ENCODE results near the gene ZNF296.

Gene ZNF296

DNA sequence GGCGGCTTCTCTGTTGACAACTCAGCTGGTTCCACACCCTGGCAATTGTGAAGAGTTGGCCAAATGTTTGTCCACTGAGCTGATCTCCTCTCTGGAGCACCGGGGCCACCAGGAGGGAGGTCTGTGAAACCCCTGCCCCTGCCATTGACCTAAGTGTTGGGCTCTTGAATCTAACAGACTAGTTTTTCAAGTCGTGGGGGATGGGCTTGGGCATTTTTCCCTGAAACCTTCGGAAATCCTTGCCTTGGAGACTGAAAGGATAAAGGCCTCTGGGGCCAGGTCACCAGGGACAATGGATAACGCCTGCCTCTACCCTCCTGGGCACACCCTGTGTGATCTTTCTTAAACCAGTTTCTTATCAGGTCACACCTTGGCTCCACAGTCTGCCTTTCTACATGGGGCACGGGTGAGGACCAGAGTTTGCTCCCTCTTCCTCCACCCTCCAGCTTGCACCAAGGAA, 3.7 kb upstream of the ZNF296 start:
- no peak for DNase-seq

GRCh38 chr19:45079063-45079910, 3.0 kb upstream of the ZNF296 start, which contains the start of gene GEMIN7:
Gene GEMIN7, plus strand, starts transcription at chr19:45079260. Its CDS starts 10,855 bp downstream, at chr19:45090115.
- DNase-seq = peak; percentile 41

GRCh38 chr19:45078390-45079062, 2.2 kb upstream of the ZNF296 start:
- DNase-seq = no peak

DNA sequence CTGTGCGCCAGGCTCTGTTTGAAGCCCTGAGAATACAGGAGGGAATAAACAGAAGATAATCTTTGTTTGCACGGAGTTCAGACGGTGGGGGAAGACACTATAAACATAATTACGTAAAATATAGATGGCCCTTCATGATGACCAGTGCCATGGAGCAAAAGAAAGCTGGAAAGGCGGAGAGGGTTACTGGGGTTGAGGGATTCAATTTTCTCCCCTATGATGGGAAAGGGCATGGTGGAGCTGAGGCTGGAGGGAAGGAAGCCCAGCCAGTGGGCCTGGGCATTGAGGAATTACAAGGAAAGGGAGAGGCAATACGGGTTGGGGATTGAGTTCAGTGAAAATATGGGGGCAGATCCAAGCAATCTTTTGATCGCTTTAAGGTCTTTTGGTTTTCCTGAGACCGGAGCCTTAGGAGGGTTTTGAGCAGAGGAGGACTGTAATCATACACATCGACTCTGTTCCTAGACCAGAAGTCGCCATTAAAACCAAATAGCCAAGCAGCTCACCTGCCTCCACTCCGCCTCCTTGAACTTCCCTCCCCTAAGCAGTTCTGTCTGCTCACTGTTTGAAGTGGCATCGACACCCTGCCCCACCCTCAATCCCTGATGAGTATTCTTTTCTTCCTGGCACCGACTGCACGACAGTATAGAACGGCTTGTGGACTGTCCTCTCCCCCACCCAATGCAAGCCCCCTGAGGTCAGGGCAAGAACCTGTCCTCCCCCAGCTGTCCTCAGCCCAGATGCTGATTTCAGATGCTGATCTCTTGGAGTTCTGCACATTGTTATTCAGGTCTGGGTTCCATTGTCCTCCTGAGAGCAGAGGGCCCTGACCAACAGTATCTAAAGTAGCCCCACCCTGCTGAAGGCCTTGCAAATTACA, 813 bp upstream of the ZNF296 start:
- no peak for DNase-seq

DNA sequence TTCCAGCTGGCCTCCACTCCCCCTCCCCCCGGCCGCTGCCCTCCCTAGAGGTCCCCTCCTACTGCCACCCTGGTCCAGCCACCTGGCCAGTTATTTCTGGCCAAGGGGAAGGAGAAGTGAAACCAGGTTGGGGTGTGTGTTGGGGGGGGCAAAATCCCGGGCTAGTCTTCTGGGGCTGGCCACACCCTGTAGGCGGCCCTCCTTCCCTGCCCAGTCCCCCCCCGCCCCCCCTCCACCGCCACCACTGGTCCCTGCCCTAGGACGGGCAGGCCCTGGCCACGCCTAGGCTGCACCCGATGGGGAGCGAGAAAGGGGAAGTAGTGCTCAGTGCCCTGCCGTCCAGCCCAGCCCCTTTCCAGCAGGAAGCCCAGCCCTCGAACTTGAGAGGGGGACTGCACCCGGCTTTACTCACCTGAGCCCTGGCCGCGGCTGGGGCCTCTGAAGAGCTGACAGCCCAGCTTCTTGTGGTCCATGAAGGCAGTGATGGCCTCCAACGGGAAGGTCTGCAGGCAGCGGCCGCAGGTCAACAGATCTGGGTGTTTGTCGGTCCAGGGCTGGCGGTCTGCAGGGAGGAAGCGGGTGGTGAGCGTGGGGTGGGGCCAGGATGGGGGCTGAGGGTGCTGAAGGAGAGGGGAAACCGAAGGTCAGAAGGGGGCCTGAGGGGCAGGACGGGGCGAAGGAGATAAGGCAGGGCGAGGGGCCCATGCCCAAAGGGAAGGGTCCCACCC, 813 bp downstream of the ZNF296 start:
- DNase-seq = no peak

- DNase-seq = no peak
Observed at GRCh38 chr19:45074744-45075300, 1.5 kb downstream of the ZNF296 start.

DNA sequence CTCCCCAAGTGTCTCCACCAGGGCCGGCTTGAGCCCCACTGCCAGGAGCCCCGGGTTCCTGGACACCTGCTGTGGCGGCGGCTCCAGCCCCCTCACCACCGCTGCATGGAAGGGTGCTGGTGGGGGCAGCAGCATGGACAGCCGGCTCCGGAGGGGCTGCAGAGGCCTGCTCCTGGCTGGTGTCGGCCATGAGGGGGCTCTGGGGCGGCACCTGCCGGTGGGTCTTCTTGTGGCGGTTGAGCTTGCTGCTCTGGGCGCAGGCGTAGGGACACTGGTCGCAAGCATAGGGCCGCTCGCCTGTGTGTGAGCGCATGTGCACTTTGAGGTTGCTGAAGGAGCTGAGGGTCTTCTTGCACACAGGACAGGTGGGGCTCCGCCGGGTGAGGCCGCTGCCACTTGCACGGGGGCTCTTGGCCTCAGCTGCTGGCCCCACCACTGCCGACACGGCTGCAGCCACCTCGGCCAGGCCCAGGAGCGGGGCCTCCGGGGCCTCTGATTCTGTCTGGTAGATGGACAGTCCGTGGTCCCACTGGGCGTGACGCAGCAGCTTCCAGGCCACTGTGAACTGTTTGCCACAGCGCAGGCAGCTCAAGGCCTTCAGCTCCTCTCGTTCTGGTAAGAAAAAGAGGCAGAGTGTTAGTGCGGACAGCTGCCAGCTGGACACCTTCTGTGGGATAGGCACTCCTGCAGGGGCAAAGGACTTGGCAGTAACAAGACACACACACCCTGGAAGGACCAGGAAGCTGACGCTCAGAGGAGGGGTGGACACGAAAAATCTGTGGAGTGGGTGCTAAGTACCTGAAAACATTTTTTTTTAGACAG, 4.1 kb downstream of the ZNF296 start:
- no peak for DNase-seq

DNA sequence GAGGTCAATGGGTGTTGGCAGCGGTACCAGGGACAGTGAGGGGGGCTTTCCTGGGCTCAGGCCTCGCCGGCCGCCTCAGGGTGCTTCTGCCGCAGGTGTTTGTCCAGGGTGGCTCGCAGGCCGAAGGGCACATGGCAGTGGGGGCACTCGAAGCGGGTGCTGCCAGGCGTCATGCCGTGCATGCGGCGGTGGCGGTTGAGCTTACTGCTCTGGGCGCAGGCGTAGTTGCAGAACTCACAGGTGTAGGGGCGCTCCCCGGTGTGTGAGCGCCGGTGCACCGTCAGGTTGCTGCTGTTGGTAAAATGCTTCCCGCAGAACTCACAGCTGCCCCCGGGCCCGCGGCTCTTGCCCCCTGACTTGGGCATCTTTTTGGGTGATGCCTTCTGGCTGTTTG, 4.7 kb downstream of the ZNF296 start:
- DNase-seq = no peak

DNA sequence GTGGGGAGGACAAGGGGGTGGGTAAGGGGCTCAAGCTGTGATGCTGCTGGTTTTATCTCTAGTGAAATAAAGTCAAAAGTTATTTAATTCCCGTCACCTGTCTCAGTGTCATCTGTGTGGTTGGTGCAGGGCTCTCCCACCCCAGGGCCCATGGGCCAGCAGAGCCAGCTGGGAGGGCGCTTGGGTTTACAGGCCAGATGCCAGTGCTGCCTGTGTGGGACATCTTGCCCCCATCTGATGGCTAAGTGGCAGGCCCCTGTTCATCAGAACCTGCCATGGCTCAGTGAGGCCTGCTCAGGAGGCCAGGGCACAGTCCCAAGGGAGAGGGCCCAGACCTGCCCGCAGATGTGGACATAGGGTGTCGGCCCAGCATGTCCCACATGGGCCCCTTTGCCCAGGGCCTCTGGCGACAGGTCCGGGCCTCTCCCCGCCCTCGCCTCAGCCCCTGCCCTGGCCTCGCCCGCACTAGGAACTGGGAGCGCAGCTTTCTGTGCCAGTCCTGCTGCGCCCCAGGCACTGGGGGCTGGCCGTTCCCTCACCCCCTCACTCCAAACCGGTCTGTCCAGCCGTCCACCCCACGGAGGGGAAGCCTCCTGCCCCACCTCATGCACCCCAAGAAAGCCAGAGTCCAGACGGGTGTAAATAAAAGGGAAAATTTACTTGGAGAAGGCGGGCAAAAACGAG, 5.3 kb downstream of the ZNF296 start:
- no peak for DNase-seq

GRCh38 chr19:45070214-45070613, 6.1 kb downstream of the ZNF296 start:
- DNase-seq = no peak

DNA sequence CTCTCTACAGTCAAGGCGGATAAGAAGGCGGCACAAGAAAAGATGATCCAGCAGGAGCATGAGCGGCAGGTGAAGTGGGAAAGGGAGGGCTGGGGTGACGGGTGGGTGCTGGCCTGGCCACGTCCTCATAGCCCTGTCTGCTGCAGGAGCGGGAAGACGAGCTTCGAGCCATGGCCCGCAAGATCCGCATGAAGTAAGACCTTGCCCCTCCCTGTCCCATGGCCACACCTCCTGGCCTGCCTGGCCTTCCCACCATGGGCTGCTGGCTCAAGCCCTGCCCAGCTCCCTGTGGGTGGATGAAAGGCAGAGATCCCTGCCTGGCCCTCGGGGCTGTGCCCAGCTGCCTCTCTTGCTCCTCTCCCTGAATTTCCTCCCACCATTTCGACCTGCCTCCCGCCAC, 7.2 kb downstream of the ZNF296 start:
- DNase-seq = no peak

DNA sequence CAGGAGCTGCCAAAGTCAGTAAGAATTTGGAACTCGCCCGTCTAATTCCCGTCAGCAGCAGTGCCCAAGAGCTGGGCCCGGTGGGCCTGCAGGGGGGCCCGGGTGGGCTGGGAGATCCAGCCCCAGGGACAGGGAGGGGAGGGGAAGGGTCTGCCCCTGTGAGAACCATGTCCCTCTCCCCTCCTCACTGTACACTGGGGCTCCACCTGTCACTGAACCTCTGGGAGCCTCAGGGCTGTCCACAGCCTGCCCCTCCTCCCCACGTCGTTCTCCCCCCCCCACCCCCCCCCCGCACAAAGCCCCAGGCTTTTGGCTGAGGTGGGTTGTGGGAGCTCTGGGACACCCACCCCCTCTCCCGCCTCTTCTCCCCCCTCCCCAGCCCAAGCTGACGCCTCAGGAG, 8.2 kb downstream of the ZNF296 start:
- no peak for DNase-seq

GRCh38 chr19:45066921-45067661, 9.2 kb downstream of the ZNF296 start:
- DNase-seq = no peak

- no peak for DNase-seq
Observed at GRCh38 chr19:45063851-45064801, 12.2 kb downstream of the ZNF296 start.

DNA sequence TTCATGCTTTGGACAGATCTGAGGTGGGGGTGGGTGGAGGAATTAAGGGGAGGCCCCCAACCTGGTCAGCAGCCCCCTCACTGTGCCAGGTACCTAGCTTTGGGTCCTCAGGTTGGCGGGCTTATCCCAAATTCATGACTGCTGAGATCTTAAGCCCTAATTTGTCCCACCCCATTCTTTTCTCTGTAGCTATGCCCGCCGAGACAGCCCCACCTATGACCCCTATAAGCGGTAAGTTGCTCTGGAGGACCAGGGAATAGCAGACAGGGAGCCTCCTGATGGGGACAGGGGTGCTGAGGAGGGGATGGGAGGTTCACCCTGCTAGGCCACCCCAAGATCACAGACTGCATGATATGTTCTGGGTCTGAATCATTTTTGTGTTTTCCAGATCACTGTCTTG, 14.3 kb downstream of the ZNF296 start:
- DNase-seq = no peak

- DNase-seq = peak; percentile 48
Observed at GRCh38 chr19:45059258-45059965, 16.9 kb downstream of the ZNF296 start.

- DNase-seq = no peak
Observed at GRCh38 chr19:45058622-45059159, 17.6 kb downstream of the ZNF296 start.

DNA sequence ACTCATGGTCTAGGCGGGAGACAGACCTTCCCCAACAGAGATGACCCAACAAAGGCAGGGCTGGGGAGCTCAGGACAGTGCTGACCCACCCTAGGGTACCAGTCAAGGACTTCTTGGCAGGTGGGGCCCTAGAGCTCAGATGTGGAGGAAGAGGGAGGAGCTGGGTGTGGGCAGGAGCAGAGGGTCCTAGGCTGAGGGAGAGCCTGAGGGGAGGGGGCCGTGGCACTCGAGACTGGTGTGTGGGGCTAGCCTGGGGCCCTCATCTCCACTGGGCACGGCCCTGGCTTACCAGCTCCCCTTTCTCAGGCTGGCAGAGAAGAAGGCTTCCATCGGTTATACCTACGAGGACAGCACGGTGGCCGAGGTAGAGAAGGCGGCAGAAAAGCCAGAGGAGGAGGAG, 18.8 kb downstream of the ZNF296 start:
- no peak for DNase-seq
